CD4-positive, alpha-beta T cell treated with Interferon alpha-2 for 1 hour (primary cell): ENCODE data around the gene PYROXD2.
"Not testable (repeated sequence)": the region's sequence is repeated elsewhere in the genome, so short reads cannot be mapped to it uniquely, and the experiment has no call there.

Experiments
- DNase-seq, 2 donors: peaks; one replicate each; pipeline ENCODE4 v3.0.0-alpha.2; 2020 to 2022

PYROXD2 gene

GRCh38 chr10:98364432-98365102, 50.4 kb downstream of the PYROXD2 start:
- DNase-seq: no peak

GRCh38 chr10:98363220-98363619, 51.8 kb downstream of the PYROXD2 start:
- DNase-seq: no peak

- no peak for DNase-seq
Observed at GRCh38 chr10:98361131-98362025, 53.6 kb downstream of the PYROXD2 start.

GRCh38 chr10:98357194-98357822, 57.7 kb downstream of the PYROXD2 start:
- DNase-seq: no peak

GRCh38 chr10:98354491-98354890, 60.5 kb downstream of the PYROXD2 start:
- no peak for DNase-seq

GRCh38 chr10:98353170-98353569, 61.8 kb downstream of the PYROXD2 start:
- no peak for DNase-seq

- no peak for DNase-seq
Observed at GRCh38 chr10:98351831-98352402, 63.1 kb downstream of the PYROXD2 start.

GRCh38 chr10:98349508-98349922, 65.5 kb downstream of the PYROXD2 start:
- DNase-seq: no peak

- no peak for DNase-seq
Observed at GRCh38 chr10:98346847-98347246, 68.1 kb downstream of the PYROXD2 start.

- DNase-seq: no peak
Observed at GRCh38 chr10:98344589-98345038, 70.4 kb downstream of the PYROXD2 start.

- DNase-seq: not testable (repeated sequence)
Observed at GRCh38 chr10:98341701-98342100, 73.3 kb downstream of the PYROXD2 start.

GRCh38 chr10:98340940-98341310, 74.1 kb downstream of the PYROXD2 start:
- no peak for DNase-seq

- no peak for DNase-seq
Observed at GRCh38 chr10:98340261-98340939, 74.6 kb downstream of the PYROXD2 start.

GRCh38 chr10:98339799-98340198, 75.2 kb downstream of the PYROXD2 start:
- peak; percentile 46 for DNase-seq

GRCh38 chr10:98338896-98339295, 76.1 kb downstream of the PYROXD2 start:
- DNase-seq: no peak

GRCh38 chr10:98338318-98338717, 76.7 kb downstream of the PYROXD2 start:
- DNase-seq: no peak

GRCh38 chr10:98337484-98337883, 77.5 kb downstream of the PYROXD2 start:
- DNase-seq: no peak
